HG03066 (cell line): ENCODE data around the gene ZNF492.
"Not testable (repeated sequence)": the region's sequence is repeated elsewhere in the genome, so short reads cannot be mapped to it uniquely, and the experiment has no call there.

ENCODE experiments used
- ATAC-seq: cut with Tn5 transposase; IDR thresholded peaks from one replicate; pipeline ENCODE4 v1.9.1; 2021; ENCODE audit warnings: low read depth; ENCODE audit not compliant: unreplicated experiment

ZNF492 gene

DNA sequence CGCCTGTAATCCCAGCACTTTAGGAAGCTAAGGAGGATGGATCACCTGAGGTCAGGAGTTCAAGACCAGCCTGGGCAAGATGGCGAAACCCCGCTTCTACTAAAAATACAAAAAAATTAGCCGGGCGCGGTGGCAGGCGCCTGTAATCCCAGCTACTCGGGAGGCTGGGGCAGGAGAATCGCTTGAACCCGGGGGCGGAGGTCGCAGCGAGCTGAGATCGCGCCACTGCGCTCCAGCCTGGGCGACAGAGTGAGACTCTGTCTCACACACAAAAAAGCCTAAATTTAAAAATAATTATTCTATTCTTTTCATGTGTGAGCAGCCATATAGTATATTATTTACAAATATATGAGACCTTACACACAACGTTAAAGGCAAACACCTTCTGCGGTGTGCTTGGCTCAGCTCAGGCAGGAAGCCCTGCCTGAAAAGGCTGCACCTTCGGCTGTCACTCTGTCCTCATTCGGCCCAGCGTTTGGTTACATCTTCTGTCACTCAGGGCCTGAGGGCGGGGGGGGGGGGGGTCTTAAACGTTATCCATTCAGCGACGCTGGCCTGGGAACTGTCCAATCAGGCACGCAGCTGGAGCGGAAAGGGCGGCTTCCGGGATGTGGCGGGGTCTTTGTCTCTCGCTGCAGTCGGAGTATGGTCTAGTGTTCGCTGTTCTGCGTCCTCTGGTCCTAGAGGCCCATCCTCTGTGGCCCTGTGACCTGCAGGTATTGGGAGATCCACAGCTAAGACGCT, at the start of gene ZNF492:
ZNF492 (plus strand) TSS at position 619 of the 744 bp plus-strand sequence. CDS start 19,076 bp downstream, outside the sequence.
- ATAC-seq: not testable (repeated sequence)

DNA sequence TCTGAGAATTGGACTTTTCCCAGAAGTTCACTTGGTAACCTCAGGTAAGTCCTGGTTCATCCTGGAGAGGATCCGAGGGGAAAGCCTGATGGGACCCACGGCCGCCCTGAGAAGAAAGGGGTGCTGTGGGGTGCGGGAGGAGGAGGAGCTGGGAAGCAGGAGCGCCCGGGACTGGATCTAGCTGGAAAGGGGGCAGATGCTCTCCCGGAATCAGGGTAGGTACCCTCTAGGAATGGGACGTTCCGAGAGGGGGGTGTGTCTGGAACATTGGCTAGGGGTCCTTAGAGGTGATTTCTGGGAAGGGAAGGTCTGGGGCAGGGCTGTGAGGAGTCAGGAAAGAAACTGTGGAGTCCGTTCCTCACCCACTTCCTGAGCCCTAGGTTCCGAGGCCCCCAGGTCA, 38.7 kb upstream of the ZNF492 start:
- ATAC-seq: no peak

DNA sequence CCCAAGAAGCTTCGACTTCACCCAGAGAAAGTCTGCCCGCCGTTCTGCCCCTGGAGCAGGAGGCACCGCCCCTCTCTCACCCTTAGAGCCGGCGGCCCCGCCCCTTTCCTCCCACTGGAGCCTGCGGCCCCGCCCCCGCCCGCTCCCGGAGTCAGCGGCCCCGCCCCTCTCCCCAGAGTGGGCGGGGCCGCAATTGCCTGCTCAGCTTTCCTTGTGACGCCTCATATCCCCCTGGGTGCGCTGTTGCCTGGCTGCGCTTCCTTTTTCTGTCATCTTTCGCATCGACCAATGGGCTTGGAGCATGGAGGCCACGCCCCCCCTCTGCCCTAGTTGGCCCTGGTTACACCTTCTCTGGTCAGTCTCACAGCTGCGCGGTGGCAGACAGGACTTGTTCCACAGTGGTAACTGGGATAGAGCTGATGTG, 38.2 kb upstream of the ZNF492 start:
- no peak for ATAC-seq

DNA sequence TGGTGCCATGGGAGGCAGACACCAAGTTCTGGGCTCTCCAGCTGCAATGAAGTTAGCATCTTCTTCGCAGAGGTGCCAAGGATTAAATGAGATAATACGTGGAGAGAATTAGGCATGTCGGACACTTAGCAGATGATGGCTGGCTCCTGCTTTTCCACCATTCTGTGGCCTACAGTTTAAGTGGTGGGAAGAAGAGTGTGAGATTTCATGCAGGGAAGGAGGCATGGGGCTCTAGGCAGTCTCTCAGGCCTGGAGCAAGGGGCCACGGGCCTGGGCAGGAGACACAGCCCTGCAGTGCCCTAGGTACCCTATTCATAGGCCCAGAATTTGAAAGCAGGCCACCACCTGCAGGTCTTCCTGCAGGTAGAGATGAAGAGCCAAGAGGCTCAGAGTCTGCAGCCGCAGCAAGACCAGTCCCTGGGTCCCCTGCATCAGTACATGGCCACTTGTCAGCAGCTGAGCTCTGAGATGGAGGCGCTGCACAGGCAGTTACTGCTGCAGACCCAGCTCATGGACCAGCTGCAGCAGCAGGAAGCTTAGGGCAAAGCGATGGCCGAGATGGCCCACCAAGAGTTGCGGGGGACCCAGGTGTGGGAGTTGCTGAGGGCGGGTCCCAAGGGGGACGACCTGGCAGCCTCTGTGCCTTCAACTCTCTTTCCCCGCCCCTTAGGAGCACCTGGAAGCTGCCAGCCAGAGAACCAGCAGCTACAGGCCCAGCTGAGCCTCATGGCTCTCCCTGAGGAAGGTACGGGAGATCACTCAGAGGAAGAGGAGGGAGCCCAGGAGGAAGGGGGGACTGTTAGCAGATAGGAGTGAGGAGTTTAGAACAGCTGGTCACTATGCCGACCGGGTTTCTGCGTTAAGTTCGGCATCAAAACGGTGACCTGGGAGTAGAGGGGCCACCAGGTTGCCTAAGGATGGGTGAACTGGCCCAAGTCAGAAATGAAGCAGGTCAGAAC, 33.2 kb upstream of the ZNF492 start:
- ATAC-seq: no peak

DNA sequence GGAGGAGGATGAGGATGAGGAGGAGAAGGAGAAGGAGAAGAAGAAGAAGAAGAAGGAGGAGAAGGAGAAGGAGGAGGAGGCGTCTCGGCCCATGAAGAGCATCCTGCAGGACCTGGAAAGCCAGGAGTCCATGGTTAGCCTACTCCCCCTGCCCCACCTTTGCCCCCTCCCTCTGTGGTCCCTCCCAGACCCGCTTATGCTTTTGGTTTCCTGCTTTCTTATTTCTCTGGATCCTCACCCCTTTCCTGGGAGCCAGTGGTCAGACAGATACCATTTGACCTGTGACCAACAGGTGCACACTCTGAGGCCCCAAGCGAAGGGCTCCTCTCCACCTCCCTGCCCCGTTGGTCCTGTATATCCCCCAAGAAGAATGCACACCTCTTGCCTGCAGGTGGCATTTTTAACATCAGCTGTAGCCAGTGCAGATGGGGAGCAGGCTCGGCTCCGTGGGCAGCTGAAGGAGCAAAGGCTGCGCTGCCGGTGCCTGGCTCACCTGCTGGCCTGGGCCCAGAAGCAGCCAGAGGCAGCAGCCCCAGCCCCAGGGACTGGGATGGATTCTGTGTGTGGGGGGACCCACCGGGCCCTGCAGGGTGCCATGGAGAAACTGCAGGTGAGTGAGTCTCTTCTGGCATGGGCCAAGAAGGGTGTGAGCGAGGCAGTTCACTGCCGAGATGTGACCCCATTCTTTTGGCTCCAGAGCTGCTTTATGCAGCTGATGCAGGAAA, 32.1 kb upstream of the ZNF492 start:
- ATAC-seq: no peak

DNA sequence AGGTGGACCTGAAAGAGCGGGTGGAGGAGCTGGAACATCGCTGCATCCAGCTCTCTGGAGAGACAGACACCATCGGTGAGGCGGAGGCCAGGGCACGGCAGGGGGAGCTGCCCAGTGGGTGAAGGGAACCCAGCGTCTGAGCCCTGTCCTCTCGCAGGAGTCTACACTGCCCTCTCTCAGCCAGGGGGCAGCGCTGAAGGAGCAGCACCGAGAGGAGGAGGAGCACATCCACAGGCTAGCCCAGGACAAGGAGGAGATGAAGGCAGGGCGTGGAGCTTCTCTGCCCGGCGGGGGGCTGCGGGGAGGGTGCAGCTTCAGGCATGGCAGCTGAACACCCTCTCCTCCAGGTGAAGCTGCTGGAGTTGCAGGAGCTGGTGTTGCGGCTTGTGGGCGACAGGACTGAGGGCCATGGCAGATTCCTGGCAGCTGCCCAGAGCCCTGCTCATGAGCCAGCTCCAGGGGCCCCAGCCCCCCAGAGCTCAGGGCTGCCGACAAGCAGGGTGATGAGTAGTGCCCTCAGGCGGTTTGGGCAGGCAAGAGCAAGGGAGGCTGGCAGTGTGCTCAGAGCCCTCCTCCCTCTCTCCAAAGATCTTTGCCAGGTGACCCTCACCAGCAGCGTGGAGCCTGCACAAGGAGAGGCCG, 31.4 kb upstream of the ZNF492 start:
- no peak for ATAC-seq

DNA sequence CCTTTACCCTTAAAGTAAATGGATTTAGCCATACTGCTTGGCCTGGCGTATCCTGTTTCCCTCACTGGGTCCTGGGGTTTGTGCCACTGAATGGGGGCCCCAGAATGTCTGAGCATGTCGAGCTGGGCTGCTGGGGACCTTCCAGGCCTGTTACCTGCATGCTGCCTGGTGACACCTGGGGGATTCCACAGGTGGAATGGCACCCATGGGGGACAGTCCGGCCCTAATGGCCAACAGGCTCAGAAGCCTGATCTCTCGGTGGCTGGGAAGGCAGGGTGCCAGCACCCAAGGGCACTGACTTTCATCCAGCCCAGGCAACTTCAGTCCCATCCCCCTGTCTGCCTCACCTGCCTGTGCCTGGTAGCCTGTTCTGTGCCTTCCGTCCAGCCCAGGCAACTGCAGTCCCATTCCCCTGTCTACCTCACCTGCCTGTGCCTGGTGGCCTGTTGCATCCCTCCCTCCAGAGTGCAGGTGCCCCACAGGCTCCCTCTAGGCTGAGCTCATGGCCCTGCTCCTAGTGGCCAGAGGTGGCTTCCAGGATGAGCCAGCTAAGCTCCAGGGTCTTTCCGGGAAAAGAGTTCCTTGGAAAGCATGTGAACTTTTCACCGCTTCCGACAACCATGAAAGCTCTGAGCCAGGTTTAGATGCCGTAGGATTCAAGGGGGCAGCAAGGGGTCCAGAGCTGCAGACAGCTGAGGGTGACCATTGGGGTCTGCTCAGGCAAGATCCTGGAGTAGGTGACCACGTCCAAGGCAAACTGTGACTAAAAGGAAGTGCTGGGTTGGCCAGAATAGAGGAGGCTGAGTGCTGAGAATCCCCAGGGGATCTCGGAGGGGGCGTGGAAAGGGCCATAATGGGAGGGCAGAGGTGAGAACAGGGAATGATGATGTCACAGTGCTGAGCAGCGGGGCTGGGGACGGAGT, 30.3 kb upstream of the ZNF492 start:
- no peak for ATAC-seq

DNA sequence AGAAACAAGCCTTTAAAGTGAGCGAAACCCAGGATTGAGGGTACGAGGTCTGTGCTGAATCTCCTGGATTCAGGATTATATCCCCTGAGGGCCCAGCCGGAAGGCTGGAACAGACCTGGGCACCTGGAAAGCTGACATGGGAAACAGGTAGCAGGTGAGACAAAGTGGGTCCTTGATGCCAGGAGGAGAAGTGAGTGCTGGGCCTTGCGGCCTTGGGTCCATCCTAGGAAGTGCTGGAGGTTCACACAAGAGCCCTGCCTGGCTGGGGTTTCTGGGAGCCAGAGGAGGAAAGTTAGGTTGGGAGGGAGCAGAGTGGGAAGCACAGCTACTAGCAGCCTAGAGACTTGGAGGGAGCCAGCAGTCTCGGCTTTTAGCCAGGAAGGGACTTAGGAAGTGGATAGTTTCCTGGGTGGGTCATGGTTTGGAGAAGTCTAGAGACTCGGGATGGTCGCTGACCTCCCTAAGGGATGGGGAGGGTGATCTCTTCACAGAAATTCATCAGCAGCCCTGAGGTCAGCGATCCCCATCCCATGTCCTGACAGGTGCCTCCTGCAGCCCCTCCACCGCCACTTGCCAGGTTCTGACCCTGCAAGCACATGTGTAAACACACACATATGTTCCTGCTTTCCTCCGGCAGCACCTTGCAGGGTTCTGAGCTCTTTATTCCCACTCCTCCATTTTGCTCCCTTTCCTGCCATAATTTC, 29.4 kb upstream of the ZNF492 start:
- no peak for ATAC-seq

DNA sequence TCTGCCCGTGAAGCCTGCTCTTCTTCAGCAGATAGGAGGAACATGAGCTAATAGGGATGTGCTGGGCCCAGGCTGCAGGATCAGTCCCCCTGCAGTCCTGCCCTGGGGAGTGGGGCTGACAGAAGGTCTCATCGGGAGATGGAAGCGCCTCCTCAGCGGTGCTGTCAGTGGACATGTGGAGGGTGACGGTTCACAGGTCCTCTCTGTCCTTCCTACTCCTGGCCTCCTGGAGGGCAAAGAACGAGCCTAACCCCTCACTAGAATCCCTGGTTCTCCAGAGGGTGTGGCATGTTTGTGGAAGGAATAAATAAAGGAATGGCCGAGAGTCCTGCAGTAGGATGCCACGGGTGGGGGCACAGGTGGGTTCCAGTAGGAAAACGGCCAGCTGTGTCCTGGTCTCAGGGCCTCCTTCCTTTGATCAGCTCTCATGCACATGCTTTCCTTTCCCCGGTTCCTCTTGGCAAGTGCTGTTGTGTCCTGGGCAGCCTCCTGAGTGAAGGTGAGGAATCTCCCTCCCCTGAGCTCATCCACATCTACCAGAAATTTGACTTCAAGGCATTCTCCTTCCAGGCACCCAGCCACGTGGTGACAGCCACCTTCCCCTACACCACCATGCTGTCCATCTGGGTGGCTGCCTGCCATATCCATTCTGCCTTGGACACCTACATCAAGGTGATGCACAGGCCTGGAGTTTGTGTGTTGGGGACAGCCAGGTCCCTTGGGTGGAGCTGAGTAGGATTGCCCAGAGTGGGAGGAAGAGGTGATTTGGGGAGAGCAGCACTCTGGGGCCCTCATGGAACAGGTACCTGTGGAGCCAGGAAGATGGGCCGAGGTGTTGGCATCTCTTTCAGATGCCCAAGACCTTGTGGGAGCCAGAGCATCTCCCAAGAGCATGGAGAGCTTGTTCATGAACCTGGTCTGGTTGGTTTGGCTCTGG, 28.6 kb upstream of the ZNF492 start:
- ATAC-seq: no peak

DNA sequence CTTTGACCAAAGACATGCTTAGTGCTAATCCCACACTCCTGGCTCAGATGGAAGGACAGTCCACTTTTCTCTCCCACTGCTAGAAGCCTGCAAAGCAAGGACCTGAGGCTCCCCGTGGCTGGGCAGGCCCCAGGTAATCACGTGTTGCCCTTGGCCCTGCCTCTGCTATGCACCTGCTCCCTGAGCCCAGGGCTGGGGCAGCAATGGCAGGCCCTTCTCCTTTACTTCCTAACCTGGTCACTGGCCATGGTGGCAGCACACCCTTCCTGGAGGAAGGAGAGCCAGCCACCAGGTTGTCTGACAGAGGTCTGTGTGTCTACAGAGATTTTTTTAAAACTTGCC, 27.9 kb upstream of the ZNF492 start:
- ATAC-seq: no peak

DNA sequence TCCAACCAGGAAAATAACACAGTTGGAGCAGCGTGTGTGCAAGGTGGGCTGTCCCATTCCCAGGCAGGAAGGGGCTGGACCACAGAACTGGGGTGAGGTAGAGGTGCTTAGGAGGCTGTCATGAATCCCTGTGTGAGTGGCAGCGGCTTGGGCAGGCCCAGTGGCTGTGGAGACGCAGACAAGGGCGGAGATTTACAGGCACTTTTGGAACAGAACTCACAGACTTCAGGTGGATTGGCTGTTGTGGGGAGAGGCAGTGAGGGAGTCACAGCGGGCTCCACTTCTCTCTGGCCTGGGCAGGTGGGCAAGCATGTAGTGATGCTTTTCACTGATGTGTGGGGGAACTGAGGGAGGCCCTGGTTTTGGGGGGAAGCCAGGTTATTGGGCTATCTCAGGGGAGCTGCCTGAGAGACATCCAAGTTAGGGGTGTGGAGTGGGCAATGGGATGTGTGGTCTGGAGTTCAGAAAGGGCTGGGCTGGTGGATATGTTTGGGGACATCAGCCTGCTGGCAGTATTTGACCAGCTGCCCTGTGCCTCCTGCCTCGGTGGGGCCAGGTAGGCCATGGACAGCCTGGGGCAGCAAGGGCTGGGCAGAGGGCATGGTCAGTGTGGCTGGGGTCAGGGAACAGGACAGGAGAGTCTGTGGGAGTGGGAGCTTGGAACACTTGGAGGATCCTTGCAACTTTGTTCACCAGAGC, 27.0 kb upstream of the ZNF492 start:
- ATAC-seq: no peak

DNA sequence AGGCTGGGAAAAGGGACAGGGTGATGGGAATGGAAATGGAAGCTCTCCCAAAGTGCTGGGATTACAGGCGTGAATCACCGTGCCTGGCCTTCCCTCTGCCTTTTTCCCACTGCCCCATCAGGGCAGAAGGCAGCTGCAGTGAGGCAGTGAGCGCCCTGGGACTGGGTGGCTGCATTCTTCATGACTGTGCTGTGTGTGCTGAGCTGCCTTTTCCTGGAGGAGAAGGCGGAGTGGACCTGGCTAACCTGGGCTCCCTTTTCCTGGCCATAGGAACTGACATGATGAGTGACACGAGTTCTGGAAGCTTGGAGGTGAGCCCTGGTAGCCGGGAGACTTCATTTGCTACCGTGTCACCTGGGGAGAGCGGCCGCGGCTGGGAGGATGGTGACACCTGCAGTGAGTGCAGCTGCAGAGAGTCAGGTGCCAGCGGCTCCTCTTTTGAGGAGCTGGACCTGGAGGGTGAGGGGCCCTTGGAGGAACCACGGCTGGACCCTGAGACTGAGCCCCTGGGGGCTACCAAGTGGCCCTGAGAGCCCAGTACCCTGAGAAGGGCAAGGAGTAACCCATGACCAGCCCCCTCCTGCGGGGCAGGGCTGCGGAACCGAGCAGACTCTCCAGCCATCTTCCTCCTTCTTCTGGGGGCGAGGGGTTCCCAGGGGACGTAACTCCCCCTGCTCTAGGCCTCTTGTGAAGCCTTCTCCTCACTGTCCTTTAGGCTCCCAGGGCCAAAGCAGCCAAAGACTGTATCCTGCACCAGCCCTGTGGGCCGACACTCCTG, 26.3 kb upstream of the ZNF492 start:
- ATAC-seq: no peak

DNA sequence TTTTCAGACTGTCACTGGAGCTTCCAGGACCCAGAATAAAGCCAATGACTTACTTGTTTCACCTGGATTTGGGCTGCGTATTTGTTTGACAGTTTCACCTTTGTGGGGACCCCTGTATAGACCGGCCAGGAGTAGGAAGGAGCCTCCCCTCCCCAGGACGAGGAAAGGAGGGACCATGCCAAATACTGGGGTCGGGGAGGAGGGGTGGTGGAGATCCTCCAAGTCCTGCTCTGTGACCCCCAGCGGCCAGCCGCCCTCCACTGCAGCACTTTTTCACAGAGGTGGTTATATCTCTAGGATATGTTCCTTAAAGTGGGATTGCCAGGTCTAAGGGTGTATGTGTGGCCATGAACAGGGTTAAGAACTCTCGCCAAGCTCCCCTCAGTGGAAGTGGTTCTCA, 25.7 kb upstream of the ZNF492 start:
- ATAC-seq: no peak

DNA sequence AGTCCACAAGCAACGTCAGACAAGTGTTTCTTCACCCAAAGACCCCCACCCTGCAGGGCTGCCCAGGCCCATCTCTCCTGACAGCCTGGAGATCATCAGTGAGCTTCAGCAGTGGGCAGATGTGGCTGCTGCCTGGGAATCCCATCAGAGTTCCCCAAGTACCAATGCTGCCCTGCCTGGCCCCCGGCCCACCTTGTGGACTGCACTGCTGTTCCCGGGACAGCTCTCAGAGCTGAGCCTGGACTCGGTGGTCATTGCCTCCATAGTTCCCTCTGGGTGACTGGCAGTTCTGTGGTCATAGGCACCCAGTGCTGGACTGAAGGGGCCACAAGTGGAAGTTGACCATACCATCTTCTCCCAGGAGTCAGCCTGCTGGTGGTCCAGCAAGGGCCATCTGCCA, 24.5 kb upstream of the ZNF492 start:
- ATAC-seq: no peak

DNA sequence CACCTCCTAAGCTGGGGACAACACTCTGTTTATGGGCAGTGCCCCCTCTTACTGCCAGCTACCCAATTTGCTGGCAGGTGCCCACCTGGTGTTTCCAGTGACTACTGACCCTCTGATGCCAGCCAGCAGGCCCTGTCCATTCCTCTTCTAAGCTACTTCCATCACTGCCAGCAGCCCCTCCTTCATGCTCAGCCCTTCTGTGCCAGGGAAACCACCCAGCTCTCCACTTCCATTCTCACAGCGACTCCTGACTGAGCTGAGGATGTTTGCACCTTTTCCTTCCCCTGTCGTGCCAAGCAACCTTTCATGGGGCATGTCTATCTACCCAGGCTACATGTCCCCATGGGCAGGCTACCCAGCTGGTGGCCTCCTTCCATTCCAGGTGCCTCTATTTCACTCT, 24.0 kb upstream of the ZNF492 start:
- ATAC-seq: no peak

DNA sequence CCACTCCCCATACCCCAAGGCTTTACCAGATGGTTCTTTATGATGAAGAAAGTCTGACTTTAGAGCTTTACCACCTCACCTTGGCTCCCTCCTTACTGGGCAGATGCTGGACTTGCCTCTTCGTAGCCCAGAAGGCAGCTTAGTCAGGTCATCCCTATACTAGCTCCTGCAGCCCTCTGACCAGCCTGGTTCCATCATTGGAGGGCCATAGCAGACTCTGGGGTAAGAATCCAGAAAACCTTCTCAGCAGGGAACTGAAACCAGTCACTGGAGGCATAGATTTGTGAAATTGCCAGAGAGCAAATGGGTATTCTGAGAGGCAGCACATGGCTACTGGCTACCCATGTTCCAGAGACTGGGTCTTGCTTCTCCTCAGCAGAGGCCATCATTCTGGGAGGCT, 21.8 kb upstream of the ZNF492 start:
- ATAC-seq: no peak

DNA sequence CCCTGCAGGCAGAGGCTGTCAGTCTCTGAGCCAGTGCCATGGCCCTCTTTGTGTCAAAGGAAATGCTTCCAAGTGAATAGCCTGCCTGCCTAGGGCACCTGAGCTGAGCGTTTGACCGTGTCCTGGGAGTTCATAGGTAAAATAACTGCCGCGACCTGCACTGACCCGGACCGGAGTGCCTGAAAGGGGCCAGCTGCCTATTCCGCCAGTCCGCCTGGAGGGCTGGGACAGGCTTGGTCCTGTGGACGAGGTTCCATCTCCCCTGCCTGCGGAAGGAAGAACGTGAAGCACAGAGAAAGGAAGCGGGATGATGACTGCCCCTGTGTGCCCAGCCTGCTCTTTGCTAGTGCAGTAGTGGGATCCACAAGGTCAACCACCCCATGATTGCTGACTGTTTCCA, 17.5 kb upstream of the ZNF492 start:
- ATAC-seq: no peak
